Pancreas (tissue), 10 donors: ENCODE data around the gene CLTCL1. TPM values are rescaled to one million over a fixed set of nuclear protein-coding genes. Genes with fewer than 3 reads are reported as not detected.

Experiments used
- ATAC-seq, 4 donors: fragments of 200-7000 bp; cut with Tn5 transposase; one replicate each; pipeline versions ENCODE4 v1.8.0 to v1.9.1; 2020; ENCODE audit warnings: mild to moderate bottlenecking in 4 of 4, moderate library complexity in 4 of 4
- DNase-seq, 6 donors: peaks; one replicate each; pipeline ENCODE4 v3.0.0-alpha.2; 2020
- FAIRE-seq: peaks from 2 replicates; lab custom pipeline; 2012; peaks lifted over from hg19 to GRCh38; lab: Jason Lieb, UNC
- H3K27ac ChIP-seq, 4 donors: fragments of 200-600 bp; sonication (generic); 1 replicate in 3 of 4; 2 replicates in 1 of 4; pipeline versions ENCODE4 v1.5.0 to v1.8.0; 2020
- H3K27me3 ChIP-seq, 4 donors: fragments of 200-600 bp; one replicate each; pipeline ENCODE4 v1.8.0; 2021
- H3K36me3 ChIP-seq, 3 donors: fragments of 200-600 bp; sonication (generic) in 1 of 3; one replicate each; pipeline versions ENCODE4 v1.5.0 to v1.8.0; 2020 to 2021
- H3K4me1 ChIP-seq, 3 donors: fragments of 200-600 bp; one replicate each; pipeline ENCODE4 v1.8.0; 2021
- H3K4me3 ChIP-seq, 4 donors: fragments of 200-600 bp; sonication (generic) in 2 of 4; one replicate each; pipeline versions ENCODE4 v1.5.0 to v1.8.0; 2020 to 2021
- H3K9me3 ChIP-seq, 4 donors: fragments of 200-600 bp; one replicate each; pipeline ENCODE4 v1.8.0; 2021
- whole genome bisulfite sequencing, 2 donors: extraction: QIAGEN DNeasy Blood & Tissue Kit; methylation state at CpG; one replicate each; pipeline ENCODE4 v1.1.7; 2013; 5-methylcytosine and 5-hydroxymethylcytosine counted together
- intact Hi-C, 3 donors: fragments of 100-400 bp; cut with DNase I; formaldehyde crosslinking; loops; one replicate each; pipeline versions ENCODE4 v1.11.1 to v1.14.2; 2022
- polyA plus RNA-seq, 2 donors: library from polyadenylated mRNA; stranded (reverse); fragments of 200-250 nt; gene quantifications; one replicate each; pipeline ENCODE4 v1.2.3, GENCODE V29; 2013
- total RNA-seq, 6 donors: library from RNA; stranded (reverse); fragmentation: NEBNext Ultra II Directional in 4 of 6; extraction: Animal tissue kit (Norgen Biotek cat#: 25700) in 4 of 6; gene quantifications; one replicate each; pipeline versions ENCODE4 v1.2.1 to v1.2.4, GENCODE V29; 2021 to 2023
- TF ChIP-seq, protein P1 (sequence below), 4 donors: fragments of 200-600 bp; sonication (generic) in 3 of 4; IDR thresholded peaks; one replicate each; pipeline versions ENCODE4 v1.5.0 to v1.8.0; 2021; ENCODE audit warnings: antibody characterized with exemption in 4 of 4
- donor health status: healthy with polysubstance abuse.
- donor health status: DM: no; HTN: no; CAD: no; lungs with moderate emphysema.
- donor health status: DM: no; HTN: no; CAD: no.
- donor health status: control.
- donor health status: control.
- donor health status: Bipolar disorder and iron deficiency.
- donor health status: DM: yes; HTN: yes; CAD: no.
- donor health status: DM: no; HTN: no; CAD: no.
- donor health status: DM: no; HTN: no; CAD: no.
- donor health status: DM: yes; HTN: yes; CAD: no.

CLTCL1 gene
- total and polyA plus RNA-seq, 8 donors: 1.7 to 6.4 (median 2.2) TPM

DNA sequence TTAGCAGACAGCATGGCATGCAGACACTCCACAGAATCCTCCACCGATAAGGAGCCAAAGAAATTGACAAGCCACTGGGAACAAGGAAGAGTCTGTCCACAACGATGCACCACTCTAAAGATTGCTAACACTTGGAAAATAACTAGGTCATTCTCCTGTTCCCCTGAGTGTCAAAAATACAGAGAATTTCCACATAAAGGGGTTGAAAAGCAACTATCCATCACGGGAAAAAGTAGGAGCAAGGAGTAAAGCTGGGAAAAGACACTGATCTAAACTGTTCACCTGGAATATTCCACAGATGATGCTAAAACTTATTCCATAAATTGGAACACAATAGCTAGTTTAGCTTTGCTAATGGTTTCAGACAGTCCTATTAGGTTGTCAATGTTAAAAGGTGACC, 66.0 kb downstream of the CLTCL1 start:
- no peak for ATAC-seq

GRCh38 chr22:19224985-19225384, 66.5 kb downstream of the CLTCL1 start:
- intact Hi-C loops: loop anchor here in 1 of 3 donors (10.0 kb wide), 2 partner anchors 90 to 130 kb away; partner anchors contain the start of gene TSSK2
- DNase-seq (no peak), ATAC-seq (no peak), FAIRE-seq (no peak)
- Histone ChIP-seq H3K27ac (no peak overlapping the region), H3K36me3 (peaks cover 0 to 4% (median 0%) of the 10 kb centered on the region in 3 donors), H3K9me3 (no peaks in the 10 kb centered on the region), H3K4me3 (no peak overlapping the region), H3K4me1 (no peaks in the 10 kb centered on the region), H3K27me3 (no peaks in the 10 kb centered on the region)
- 87 to 93% methylated on average over 7 of the region's 7 CpGs for WGBS, 2 donors
- TF ChIP-seq, protein P1, sequence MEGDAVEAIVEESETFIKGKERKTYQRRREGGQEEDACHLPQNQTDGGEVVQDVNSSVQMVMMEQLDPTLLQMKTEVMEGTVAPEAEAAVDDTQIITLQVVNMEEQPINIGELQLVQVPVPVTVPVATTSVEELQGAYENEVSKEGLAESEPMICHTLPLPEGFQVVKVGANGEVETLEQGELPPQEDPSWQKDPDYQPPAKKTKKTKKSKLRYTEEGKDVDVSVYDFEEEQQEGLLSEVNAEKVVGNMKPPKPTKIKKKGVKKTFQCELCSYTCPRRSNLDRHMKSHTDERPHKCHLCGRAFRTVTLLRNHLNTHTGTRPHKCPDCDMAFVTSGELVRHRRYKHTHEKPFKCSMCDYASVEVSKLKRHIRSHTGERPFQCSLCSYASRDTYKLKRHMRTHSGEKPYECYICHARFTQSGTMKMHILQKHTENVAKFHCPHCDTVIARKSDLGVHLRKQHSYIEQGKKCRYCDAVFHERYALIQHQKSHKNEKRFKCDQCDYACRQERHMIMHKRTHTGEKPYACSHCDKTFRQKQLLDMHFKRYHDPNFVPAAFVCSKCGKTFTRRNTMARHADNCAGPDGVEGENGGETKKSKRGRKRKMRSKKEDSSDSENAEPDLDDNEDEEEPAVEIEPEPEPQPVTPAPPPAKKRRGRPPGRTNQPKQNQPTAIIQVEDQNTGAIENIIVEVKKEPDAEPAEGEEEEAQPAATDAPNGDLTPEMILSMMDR (IDR thresholded peaks at IDR 0.05): no peak

More for the DNA sequence above, 66.0 kb downstream of the CLTCL1 start:
- no peak for DNase-seq
- WGBS, 2 donors: 78 to 85% methylated on average over 3 of the region's 3 CpGs
- Histone ChIP-seq H3K36me3 (peaks cover 0 to 2% (median 0%) of the 10 kb centered on the region in 3 donors), H3K4me1 (no peaks in the 10 kb centered on the region), H3K27me3 (no peaks in the 10 kb centered on the region), H3K27ac (no peak overlapping the region), H3K9me3 (no peaks in the 10 kb centered on the region), H3K4me3 (no peak overlapping the region)
- no peak for FAIRE-seq
- TF ChIP-seq, protein P1 (IDR thresholded peaks at IDR 0.05): no peak
- intact Hi-C loops: loop anchor here in 1 of 3 donors (10.0 kb wide), 2 partner anchors 91 to 129 kb away; partner anchors contain the start of gene TSSK2

- FAIRE-seq: no peak
- H3K9me3 ChIP-seq: no peaks in the 10 kb centered on the region
- no peak for DNase-seq
- no peak for ATAC-seq
- H3K27ac ChIP-seq: no peak overlapping the region
- H3K36me3 ChIP-seq: peaks cover 0 to 4% (median 0%) of the 10 kb centered on the region in 3 donors
- TF ChIP-seq, protein P1 (IDR thresholded peaks at IDR 0.05): no peak
- intact Hi-C loops: loop anchor here in 1 of 3 donors (10.0 kb wide), 2 partner anchors 90 to 130 kb away; partner anchors contain the start of gene TSSK2
- WGBS, 2 donors: 71 to 86% methylated on average over 4 to 5 of the region's 5 CpGs
- no peaks in the 10 kb centered on the region for H3K27me3 ChIP-seq
- no peaks in the 10 kb centered on the region for H3K4me1 ChIP-seq
- no peak overlapping the region for H3K4me3 ChIP-seq
Measured at GRCh38 chr22:19224557-19224956, 67.0 kb downstream of the CLTCL1 start.

DNA sequence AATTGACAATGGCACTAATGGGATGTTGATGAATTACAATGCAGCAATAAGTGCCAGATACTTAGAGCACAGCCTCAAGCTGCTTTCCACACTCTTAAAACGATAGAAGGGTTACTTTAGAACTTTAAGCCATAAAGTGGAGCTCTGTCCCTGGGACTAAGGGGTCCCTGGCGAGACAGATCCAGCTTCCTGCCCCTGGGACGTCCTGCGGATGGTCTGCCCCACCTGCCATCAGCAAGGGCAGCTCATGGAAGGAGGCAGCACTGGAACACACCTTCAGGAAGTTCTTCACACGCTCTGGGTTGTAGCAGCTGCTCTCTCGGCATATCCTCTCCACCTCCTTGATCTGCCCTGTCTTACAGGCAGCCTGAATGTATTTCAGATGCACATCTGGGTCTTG, 67.9 kb downstream of the CLTCL1 start:
- H3K27me3 ChIP-seq: no peaks in the 10 kb centered on the region
- H3K36me3 ChIP-seq: peaks cover 0 to 4% (median 0%) of the 10 kb centered on the region in 3 donors
- no peak for DNase-seq
- 83 to 84% methylated on average over 6 of the region's 6 CpGs for WGBS, 2 donors
- intact Hi-C loops: loop anchor here in 1 of 3 donors (10.0 kb wide), 2 partner anchors 89 to 131 kb away; partner anchors contain the start of gene TSSK2
- H3K4me1 ChIP-seq: no peaks in the 10 kb centered on the region
- ATAC-seq: no peak
- H3K4me3 ChIP-seq: no peak overlapping the region
- H3K9me3 ChIP-seq: no peaks in the 10 kb centered on the region
- FAIRE-seq: no peak
- H3K27ac ChIP-seq: no peak overlapping the region
- TF ChIP-seq, protein P1 (IDR thresholded peaks at IDR 0.05): no peak

- DNase-seq (no peak), FAIRE-seq (no peak), ATAC-seq (no peak)
- no peaks in the 10 kb centered on the region for H3K4me1 ChIP-seq
- H3K27ac ChIP-seq: no peak overlapping the region
- H3K4me3 ChIP-seq: no peak overlapping the region
- TF ChIP-seq, protein P1 (IDR thresholded peaks at IDR 0.05): no peak
- 82 to 91% methylated on average over 9 of the region's 9 CpGs for WGBS, 2 donors
- intact Hi-C loops: loop anchor here in 1 of 3 donors (10.0 kb wide), 2 partner anchors 88 to 132 kb away; partner anchors contain the start of gene TSSK2
- H3K36me3 ChIP-seq: peaks cover 0 to 4% (median 0%) of the 10 kb centered on the region in 3 donors
- H3K9me3 ChIP-seq: no peaks in the 10 kb centered on the region
- H3K27me3 ChIP-seq: no peaks in the 10 kb centered on the region
Measured at GRCh38 chr22:19223110-19223509, 68.4 kb downstream of the CLTCL1 start.
